T-helper 1 cell treated with Interleukin-12 subunit alpha and Interleukin-12 subunit beta and Interleukin-4 antibody, amounts not matched to agents 30 μg/mL and 1 μg/mL, for 36 hours (primary cell): ENCODE results near the gene TAS1R2.

Experiments used
- H3K27ac Mint-ChIP-seq: one replicate; pipeline ENCODE4 v1.8.0; 2021; ENCODE audit warnings: mild to moderate bottlenecking, mixed read lengths
- H3K27me3 Mint-ChIP-seq: one replicate; pipeline ENCODE4 v1.8.0; 2021; ENCODE audit warnings: low read depth, mixed read lengths
- H3K36me3 Mint-ChIP-seq: one replicate; pipeline ENCODE4 v1.8.0; 2021; ENCODE audit warnings: low read depth, mixed read lengths
- H3K4me1 Mint-ChIP-seq: one replicate; pipeline ENCODE4 v1.8.0; 2021; ENCODE audit warnings: low read depth, mixed read lengths
- H3K4me3 Mint-ChIP-seq: one replicate; pipeline ENCODE4 v1.8.0; 2021; ENCODE audit warnings: mild to moderate bottlenecking, moderate library complexity, mixed read lengths
- H3K9me3 Mint-ChIP-seq: one replicate; pipeline ENCODE4 v1.8.0; 2021; ENCODE audit warnings: mixed read lengths

Gene TAS1R2

GRCh38 chr1:18811733-18812452, 47.6 kb downstream of the TAS1R2 start:
- H3K27me3 Mint-ChIP-seq: peaks cover 14% of the 10 kb centered on the region
- no peak overlapping the region for H3K4me3 Mint-ChIP-seq
- H3K4me1 Mint-ChIP-seq: no peaks in the 10 kb centered on the region
- no peaks in the 10 kb centered on the region for H3K9me3 Mint-ChIP-seq
- no peaks in the 10 kb centered on the region for H3K36me3 Mint-ChIP-seq
- H3K27ac Mint-ChIP-seq: no peak overlapping the region

GRCh38 chr1:18809953-18810899, 49.2 kb downstream of the TAS1R2 start:
- H3K27ac Mint-ChIP-seq: no peak overlapping the region
- H3K4me3 Mint-ChIP-seq: no peak overlapping the region
- H3K9me3 Mint-ChIP-seq: no peaks in the 10 kb centered on the region
- H3K36me3 Mint-ChIP-seq: no peaks in the 10 kb centered on the region
- H3K4me1 Mint-ChIP-seq: no peaks in the 10 kb centered on the region
- peaks cover 14% of the 10 kb centered on the region for H3K27me3 Mint-ChIP-seq

- Mint-ChIP-seq H3K4me3 (no peak overlapping the region), H3K27me3 (peaks cover 14% of the 10 kb centered on the region), H3K36me3 (no peaks in the 10 kb centered on the region), H3K4me1 (no peaks in the 10 kb centered on the region), H3K27ac (no peak overlapping the region), H3K9me3 (no peaks in the 10 kb centered on the region)
These were observed 50.9 kb downstream of the TAS1R2 start for GRCh38 chr1:18808550-18808949.

- Mint-ChIP-seq H3K36me3 (no peaks in the 10 kb centered on the region), H3K4me1 (no peaks in the 10 kb centered on the region), H3K27me3 (peaks cover 14% of the 10 kb centered on the region), H3K4me3 (no peak overlapping the region), H3K27ac (no peak overlapping the region), H3K9me3 (no peaks in the 10 kb centered on the region)
These were observed 52.0 kb downstream of the TAS1R2 start for GRCh38 chr1:18807334-18808063.

GRCh38 chr1:18805925-18806849, 53.3 kb downstream of the TAS1R2 start:
- no peak overlapping the region for H3K27ac Mint-ChIP-seq
- H3K9me3 Mint-ChIP-seq: no peaks in the 10 kb centered on the region
- no peaks in the 10 kb centered on the region for H3K36me3 Mint-ChIP-seq
- peaks cover 6% of the 10 kb centered on the region for H3K27me3 Mint-ChIP-seq
- H3K4me3 Mint-ChIP-seq: no peak overlapping the region
- H3K4me1 Mint-ChIP-seq: no peaks in the 10 kb centered on the region

- no peak overlapping the region for H3K4me3 Mint-ChIP-seq
- no peaks in the 10 kb centered on the region for H3K4me1 Mint-ChIP-seq
- no peak overlapping the region for H3K27ac Mint-ChIP-seq
- H3K9me3 Mint-ChIP-seq: no peaks in the 10 kb centered on the region
- H3K36me3 Mint-ChIP-seq: no peaks in the 10 kb centered on the region
- H3K27me3 Mint-ChIP-seq: peaks cover 6% of the 10 kb centered on the region
These were observed 54.1 kb downstream of the TAS1R2 start for GRCh38 chr1:18805150-18805879.

GRCh38 chr1:18803851-18804250, 55.6 kb downstream of the TAS1R2 start:
- no peak overlapping the region for H3K4me3 Mint-ChIP-seq
- H3K9me3 Mint-ChIP-seq: no peaks in the 10 kb centered on the region
- no peak overlapping the region for H3K27ac Mint-ChIP-seq
- H3K36me3 Mint-ChIP-seq: no peaks in the 10 kb centered on the region
- peaks cover 6% of the 10 kb centered on the region for H3K27me3 Mint-ChIP-seq
- no peaks in the 10 kb centered on the region for H3K4me1 Mint-ChIP-seq

GRCh38 chr1:18803151-18803791, 56.2 kb downstream of the TAS1R2 start:
- Mint-ChIP-seq H3K27me3 (peaks cover 2% of the 10 kb centered on the region), H3K4me1 (no peaks in the 10 kb centered on the region), H3K4me3 (no peak overlapping the region), H3K36me3 (no peaks in the 10 kb centered on the region), H3K27ac (no peak overlapping the region), H3K9me3 (no peaks in the 10 kb centered on the region)

GRCh38 chr1:18802231-18802630, 57.2 kb downstream of the TAS1R2 start:
- H3K9me3 Mint-ChIP-seq: no peaks in the 10 kb centered on the region
- no peaks in the 10 kb centered on the region for H3K27me3 Mint-ChIP-seq
- H3K36me3 Mint-ChIP-seq: no peaks in the 10 kb centered on the region
- H3K27ac Mint-ChIP-seq: no peak overlapping the region
- H3K4me3 Mint-ChIP-seq: no peak overlapping the region
- H3K4me1 Mint-ChIP-seq: no peaks in the 10 kb centered on the region

GRCh38 chr1:18800258-18800657, 59.2 kb downstream of the TAS1R2 start:
- no peaks in the 10 kb centered on the region for H3K4me1 Mint-ChIP-seq
- H3K36me3 Mint-ChIP-seq: no peaks in the 10 kb centered on the region
- H3K27me3 Mint-ChIP-seq: no peaks in the 10 kb centered on the region
- H3K4me3 Mint-ChIP-seq: no peak overlapping the region
- H3K27ac Mint-ChIP-seq: no peak overlapping the region
- no peaks in the 10 kb centered on the region for H3K9me3 Mint-ChIP-seq

GRCh38 chr1:18799454-18799853, 60.0 kb downstream of the TAS1R2 start:
- H3K27me3 Mint-ChIP-seq: no peaks in the 10 kb centered on the region

GRCh38 chr1:18798946-18799345, 60.5 kb downstream of the TAS1R2 start:
- Mint-ChIP-seq H3K36me3 (no peaks in the 10 kb centered on the region), H3K27me3 (no peaks in the 10 kb centered on the region)

More at GRCh38 chr1:18799454-18799853, 60.0 kb downstream of the TAS1R2 start:
- Mint-ChIP-seq H3K9me3 (no peaks in the 10 kb centered on the region), H3K4me3 (no peak overlapping the region), H3K27ac (no peak overlapping the region), H3K4me1 (no peaks in the 10 kb centered on the region), H3K36me3 (no peaks in the 10 kb centered on the region)

GRCh38 chr1:18798533-18798932, 60.9 kb downstream of the TAS1R2 start:
- Mint-ChIP-seq H3K36me3 (no peaks in the 10 kb centered on the region), H3K27ac (no peak overlapping the region), H3K4me1 (no peaks in the 10 kb centered on the region), H3K27me3 (no peaks in the 10 kb centered on the region), H3K9me3 (no peaks in the 10 kb centered on the region), H3K4me3 (no peak overlapping the region)

More at GRCh38 chr1:18798946-18799345, 60.5 kb downstream of the TAS1R2 start:
- no peak overlapping the region for H3K27ac Mint-ChIP-seq
- no peak overlapping the region for H3K4me3 Mint-ChIP-seq
- no peaks in the 10 kb centered on the region for H3K9me3 Mint-ChIP-seq
- no peaks in the 10 kb centered on the region for H3K4me1 Mint-ChIP-seq
